GOT3 (cell line): ENCODE data around the gene USP6NL.

Experiments
- DNase-seq: peaks from one replicate; lab custom pipeline; 2025; ENCODE audit warnings: mixed read lengths; lab: John Stamatoyannopoulos, UW

Gene USP6NL

GRCh38 chr10:11551104-11551503, 60.3 kb downstream of the USP6NL start:
- no peak for DNase-seq

- no peak for DNase-seq
Observed at GRCh38 chr10:11548768-11549099, 62.7 kb downstream of the USP6NL start.

- DNase-seq: no peak
Observed at GRCh38 chr10:11548065-11548767, 63.2 kb downstream of the USP6NL start.

GRCh38 chr10:11546581-11546980, 64.9 kb downstream of the USP6NL start:
- DNase-seq: no peak

GRCh38 chr10:11541296-11541695, 70.2 kb downstream of the USP6NL start:
- no peak for DNase-seq

GRCh38 chr10:11539191-11539868, 72.1 kb downstream of the USP6NL start:
- DNase-seq: no peak

GRCh38 chr10:11538834-11539190, 72.6 kb downstream of the USP6NL start:
- no peak for DNase-seq

GRCh38 chr10:11536228-11536627, 75.2 kb downstream of the USP6NL start:
- DNase-seq: no peak

GRCh38 chr10:11535346-11535959, 76.0 kb downstream of the USP6NL start:
- DNase-seq: no peak

- DNase-seq: no peak
Observed at GRCh38 chr10:11533328-11533781, 78.1 kb downstream of the USP6NL start.

- DNase-seq: no peak
Observed at GRCh38 chr10:11532306-11532705, 79.1 kb downstream of the USP6NL start.

- no peak for DNase-seq
Observed at GRCh38 chr10:11530806-11531205, 80.6 kb downstream of the USP6NL start.

- DNase-seq: no peak
Observed at GRCh38 chr10:11529276-11529903, 82.1 kb downstream of the USP6NL start.

- no peak for DNase-seq
Observed at GRCh38 chr10:11528286-11528685, 83.2 kb downstream of the USP6NL start.

GRCh38 chr10:11527691-11528255, 83.7 kb downstream of the USP6NL start:
- DNase-seq: no peak

GRCh38 chr10:11527068-11527467, 84.4 kb downstream of the USP6NL start:
- DNase-seq: no peak

GRCh38 chr10:11525503-11525902, 85.9 kb downstream of the USP6NL start:
- DNase-seq: no peak

GRCh38 chr10:11522821-11523245, 88.6 kb downstream of the USP6NL start:
- DNase-seq: no peak

GRCh38 chr10:11521860-11522259, 89.6 kb downstream of the USP6NL start:
- no peak for DNase-seq

GRCh38 chr10:11520892-11521291, 90.6 kb downstream of the USP6NL start:
- DNase-seq: no peak

GRCh38 chr10:11517150-11517549, 94.3 kb downstream of the USP6NL start:
- DNase-seq: no peak

- no peak for DNase-seq
Observed at GRCh38 chr10:11516431-11516746, 95.1 kb downstream of the USP6NL start.
